Posterior cingulate gyrus (tissue), 11 donors: Measurements from ENCODE around the gene ATXN1.

ENCODE experiments used
- DNase-seq, 10 donors: peaks; one replicate each; pipeline versions ENCODE4 v3.0.0 to v3.0.0-alpha.2; 2020 to 2021; ENCODE audit warnings: mixed read lengths in 3 of 10
- intact Hi-C: fragments of 100-400 bp; cut with DNase I; formaldehyde crosslinking; loops from one replicate; pipeline ENCODE4 v1.15.1; 2023

ATXN1 gene

DNA sequence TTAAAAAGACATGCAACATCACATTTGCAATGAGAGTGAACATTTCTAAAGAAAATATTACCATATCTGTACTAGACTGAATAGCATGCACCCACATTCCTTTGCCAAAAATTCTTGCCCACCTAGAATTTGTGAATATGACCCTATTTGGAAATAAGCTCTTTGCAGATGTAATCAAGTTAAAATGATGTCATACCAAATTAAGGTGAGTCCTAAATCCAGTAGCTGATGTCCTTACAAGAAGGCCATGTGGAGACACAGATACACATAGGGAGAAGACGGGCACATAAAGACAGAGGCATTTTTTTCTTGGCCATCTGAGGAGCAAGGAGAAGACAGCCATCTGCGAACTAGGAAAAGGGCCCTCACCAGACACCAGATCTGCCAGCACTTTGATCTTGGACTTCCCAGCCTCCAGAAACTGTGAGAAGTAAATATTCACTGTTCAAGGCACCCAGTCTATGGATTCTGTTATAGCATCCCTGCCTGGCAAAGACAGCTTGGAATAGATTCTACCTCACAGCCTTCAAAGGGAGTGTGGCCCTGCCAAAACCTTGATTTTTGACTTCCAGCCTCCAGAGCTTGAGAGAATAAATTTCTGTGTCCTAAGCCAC, 22.8 kb upstream of the ATXN1 start:
- intact Hi-C loops, result no loop called here
- DNase-seq, result no peak

DNA sequence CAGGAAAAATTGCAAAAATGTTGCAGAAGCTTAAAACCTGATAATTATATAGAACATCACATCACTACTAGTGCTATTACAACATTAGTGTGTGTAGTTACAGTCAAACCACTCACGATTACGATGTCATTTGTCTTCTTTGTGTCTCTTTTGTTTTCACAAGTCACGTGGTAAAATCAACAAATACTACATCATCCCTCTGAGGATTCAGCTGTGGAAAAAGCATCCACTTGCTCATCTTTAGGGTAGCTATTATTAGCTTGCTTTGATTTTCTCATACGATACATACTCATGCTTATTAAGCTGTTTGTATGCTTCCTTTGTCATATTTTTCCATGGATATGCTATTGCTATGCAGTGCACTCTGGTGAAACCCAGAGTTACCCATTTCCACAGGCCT, 22.2 kb upstream of the ATXN1 start:
- intact Hi-C loops, result no loop called here
- no peak for DNase-seq

DNA sequence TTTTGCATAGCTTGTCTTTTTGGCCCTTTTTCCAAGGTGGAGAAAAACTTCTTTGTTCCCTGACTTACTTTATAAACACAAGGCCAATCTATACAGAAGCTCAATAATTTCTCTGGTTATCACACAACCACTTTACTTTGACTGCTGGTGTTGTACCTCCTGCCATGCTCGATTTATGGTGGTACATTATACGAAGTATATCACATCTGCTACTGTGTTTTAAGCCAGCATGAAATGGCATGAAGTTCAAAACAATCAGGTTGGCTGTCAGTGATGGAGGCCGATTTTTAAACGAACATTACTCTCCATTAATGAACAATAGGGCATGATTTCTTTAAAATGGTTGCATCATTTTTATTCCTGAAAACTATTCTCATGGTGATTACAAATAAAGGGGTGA, 21.0 kb upstream of the ATXN1 start:
- no peak for DNase-seq
- intact Hi-C loops, result no loop called here

DNA sequence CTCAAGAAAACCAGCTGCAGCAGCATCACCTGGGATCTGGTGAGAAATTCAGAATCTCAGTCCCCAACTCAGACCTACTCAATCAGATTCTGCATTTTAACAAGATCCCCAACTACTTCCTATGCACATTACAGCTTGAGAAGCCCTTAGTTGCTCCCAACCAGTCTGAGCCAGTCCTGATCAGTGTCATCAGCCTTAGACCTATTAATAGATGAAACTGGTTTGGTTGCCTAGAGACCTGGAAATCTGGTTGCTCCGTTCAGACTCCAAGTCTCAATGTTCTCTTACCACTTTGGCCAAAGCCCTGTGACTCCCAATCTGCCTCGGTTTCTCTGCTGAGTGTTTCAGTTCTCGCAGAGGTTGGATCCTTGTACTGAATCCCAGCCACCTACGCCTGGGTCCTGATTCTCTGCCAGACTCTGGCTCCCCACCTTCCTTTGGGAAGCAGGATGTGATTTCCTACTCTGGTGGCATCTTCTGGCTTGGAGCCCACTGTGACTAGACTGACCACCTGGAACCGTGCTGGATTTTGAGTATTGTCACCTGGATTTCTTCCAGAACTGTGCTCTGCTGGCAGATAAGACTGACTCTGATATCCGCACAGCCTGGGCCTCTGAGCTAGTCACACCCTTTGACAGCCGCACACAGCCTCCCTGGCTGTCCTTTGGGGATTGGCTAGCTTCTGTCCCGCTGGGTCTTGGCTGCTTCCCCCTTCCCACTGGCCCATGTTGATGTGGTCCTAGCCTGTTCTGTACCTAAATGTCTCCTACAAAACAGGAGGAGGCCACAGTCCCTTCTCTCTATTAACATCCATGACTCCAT, 20.3 kb upstream of the ATXN1 start:
- no peak for DNase-seq
- intact Hi-C loops, result no loop called here

DNA sequence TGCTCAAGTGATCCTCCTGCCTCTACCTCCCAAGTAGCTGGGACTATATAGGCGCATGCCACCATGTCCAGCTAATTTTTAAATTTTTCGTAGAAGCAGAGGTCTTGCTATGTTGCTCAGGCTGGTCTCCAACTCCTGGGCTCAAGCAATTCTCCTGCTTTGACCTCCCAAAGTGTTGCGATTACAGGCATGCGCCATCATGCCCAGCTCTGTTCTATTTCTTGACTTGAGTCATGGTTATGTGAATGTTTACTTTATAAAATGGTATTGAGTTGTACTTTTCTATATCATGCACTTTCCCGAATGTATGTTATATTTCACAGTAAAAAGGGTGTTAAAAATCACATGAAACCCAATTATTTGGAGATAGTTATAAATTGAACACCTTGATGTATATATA, 17.3 kb upstream of the ATXN1 start:
- intact Hi-C loops, result loop anchor here (10.0 kb wide), 1 partner anchor 306 kb away; no protein-coding TSS in a partner anchor

DNA sequence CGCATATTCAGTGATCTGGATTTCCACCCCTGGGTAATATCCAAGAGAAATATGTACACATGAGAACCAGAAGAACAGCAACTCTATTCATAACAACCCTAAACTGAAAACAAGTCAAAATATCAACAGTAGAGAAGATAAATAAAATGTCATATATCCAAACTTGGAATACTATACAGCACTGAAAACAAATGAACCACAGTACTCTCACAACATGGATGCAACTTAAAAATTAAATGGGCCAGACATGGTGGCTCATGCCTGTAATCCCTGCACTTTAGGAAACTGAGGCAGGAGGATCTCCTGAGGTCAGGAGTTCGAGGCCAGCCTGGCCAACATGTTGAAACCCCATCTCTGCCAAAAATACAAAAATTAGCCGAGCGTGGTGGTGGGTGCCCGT, 16.5 kb upstream of the ATXN1 start:
- intact Hi-C loops, result loop anchor here (10.0 kb wide), 1 partner anchor 307 kb away; no protein-coding TSS in a partner anchor
- DNase-seq, result no peak

More for the DNA sequence above, 17.3 kb upstream of the ATXN1 start:
- no peak for DNase-seq

DNA sequence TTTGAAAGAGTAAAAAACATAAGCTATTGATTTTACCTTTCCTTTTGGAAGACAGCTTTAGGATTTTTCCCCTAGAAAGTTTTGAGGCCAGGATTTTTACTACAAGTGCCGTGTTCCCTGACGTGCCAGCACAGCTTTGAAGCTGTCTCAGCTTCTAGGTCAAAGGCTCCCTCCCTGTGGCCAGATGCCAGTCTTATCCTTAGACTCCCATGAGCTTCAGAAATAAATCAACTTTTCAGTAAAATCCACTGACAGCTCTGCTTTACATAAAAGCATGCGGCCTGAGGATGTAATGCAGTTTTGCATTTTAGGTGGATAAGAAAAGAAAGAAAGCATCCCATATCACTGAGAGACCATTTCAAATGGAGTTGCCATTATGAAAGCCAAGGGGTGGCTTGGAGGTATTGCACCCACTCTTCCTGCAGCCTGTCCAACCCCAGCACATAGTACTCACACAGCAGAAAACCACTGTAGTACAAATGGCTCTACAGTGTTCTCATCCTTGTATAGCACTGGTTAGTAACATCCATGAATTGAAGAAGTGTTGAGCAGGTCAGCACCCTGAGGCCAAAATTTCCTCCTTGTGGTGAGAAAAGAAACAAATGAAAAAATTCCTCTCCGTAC, 15.2 kb upstream of the ATXN1 start:
- DNase-seq, result no peak
- intact Hi-C loops, result loop anchor here (10.0 kb wide), 1 partner anchor 308 kb away; no protein-coding TSS in a partner anchor

DNA sequence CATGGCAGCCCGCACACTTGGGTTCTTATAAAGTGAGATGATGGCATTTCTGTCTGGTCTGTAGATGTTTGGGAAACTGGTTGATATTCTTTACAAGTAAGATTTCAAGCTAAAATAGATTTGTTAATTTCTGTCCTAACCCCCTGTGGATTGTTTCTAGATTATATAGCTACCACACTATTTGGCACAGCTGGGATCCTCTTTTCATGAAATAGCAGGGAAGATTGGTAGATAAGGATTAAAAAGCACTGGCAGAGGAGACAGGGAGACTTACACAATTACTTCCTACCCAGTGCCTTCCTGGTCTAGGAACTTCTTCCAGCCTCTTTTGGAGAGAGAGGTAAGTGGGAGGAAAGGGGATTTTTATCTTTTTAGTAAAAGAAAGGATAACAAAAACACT, 13.2 kb upstream of the ATXN1 start:
- no peak for DNase-seq
- intact Hi-C loops, result loop anchor here (5.0 to 10.0 kb wide), 2 partner anchors 188 to 310 kb away; no protein-coding TSS in a partner anchor

DNA sequence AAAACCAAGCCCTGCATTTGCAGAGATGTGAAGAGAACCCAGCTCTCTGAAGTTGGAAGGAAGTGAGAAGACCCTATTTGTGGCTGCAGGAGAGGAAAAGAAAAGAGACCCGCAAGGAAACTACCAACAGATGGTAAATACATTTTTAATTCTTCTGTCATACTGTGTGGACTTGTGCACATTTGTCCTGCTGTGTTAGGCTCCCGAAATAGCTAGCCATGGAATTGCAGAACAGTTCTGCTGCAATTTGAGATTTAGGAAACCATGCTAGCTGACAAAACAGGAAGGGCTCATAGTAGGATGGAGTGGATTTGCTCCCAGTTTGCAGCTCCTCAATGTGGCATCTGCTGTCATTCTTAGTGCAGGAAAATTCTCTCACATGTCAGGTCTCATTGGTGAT, 12.1 kb upstream of the ATXN1 start:
- intact Hi-C loops, result loop anchor here (5.0 to 10.0 kb wide), 2 partner anchors 189 to 311 kb away; no protein-coding TSS in a partner anchor
- DNase-seq, result no peak

DNA sequence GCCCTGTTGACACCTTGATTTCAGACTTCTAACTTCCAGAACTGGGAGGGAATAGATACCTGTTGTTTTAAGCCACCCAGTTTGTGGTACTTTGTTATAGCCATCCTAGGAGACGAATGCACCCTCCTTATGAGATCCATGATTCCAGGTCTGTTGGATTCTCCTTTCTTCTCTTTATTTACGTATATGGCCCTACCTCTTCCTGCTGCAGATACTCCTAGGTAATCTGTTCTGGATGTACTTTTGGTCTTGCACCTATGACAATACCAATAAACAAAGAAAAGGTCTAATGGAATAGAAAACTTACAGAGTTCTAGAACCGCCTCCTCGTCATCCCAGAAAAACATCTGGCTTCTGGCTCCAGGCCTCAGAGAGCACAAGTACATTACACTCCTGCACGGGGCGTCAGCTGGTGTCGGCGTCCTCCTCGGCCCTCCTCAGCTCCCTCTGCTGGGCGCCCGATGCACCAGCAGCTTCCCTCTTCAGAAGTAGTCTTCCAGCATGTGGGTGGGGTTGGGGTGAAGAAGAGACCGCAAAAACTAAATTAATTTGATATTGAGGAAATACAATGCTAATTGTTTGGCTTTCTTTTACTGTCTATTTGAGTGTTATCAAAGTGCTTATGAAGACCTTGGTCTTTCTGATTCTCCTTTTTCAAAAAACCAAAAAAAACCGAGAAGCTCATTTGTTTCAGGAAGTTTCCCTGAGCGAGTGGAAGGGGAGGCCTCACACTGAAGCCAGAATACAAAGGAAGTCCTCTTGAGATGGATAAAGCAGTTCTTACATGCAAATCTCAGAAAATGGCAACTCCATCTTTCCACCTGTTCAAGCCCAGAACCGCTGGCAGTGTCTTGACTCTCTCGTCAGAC, 9.7 kb upstream of the ATXN1 start:
- peak; percentile 21 to 96 (median 70) for DNase-seq
- intact Hi-C loops, result loop anchor here (5.0 to 10.0 kb wide), 2 partner anchors 191 to 314 kb away; no protein-coding TSS in a partner anchor

DNA sequence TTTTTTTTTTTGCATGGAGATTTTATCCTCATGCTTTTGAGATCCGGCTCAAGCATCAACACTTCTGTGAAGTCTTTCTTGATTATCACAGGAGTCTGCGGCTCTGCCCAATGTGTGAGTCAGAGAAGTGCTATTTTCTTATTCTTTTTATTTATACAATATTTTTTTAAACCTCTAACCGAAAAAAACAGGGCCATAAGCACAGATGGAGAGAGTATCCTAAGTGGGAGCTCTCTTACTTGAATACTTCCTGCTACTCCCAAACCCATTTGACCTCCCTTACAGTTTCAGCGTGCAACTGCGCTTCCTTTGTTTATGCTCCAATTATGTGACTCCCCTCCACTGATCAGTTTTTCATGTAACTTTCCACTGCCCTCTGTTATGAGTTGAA, 8.7 kb upstream of the ATXN1 start:
- intact Hi-C loops, result loop anchor here (5.0 to 10.0 kb wide), 3 partner anchors 192 to 358 kb away; no protein-coding TSS in a partner anchor
- DNase-seq, result no peak

DNA sequence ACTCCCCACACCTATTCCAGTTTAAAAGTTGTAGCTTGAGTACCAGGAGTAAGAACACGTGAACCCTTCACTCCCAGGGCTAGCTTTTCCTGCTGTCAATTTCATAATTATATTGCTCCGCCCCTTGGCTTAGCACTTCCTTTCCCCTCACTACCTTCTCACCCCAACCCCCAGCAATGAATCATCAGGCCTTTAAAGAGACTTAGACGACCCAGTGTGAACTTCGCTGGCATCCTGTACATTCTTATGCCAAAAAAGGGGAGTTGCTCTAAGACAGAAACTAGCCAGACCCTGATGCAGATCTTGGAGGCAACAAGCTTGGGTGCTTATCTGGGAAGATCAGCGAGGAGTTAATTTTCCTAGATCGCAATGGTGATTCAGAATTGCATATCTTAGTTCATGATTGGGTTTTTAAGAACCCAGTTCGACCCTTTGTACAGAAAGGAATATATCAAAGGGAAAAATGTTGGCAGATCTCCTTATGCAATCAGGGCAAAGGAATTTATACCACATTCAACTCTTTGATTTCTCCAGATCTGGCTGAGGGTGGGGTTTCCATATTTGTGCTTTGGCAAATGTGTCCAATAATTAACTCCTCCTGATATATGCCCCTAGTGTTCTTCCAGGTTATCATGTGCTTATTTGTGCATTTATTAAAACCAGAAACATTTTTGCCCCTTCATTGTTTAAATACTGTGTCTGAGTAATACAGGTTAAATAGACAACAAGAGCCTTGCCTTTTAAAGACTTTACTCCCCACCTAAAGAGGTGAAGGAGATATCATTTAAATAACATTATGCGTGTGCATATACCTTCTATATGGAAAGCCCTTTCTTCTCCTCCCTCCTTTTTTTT, 8.1 kb upstream of the ATXN1 start:
- no peak for DNase-seq
- intact Hi-C loops, result loop anchor here (5.0 kb wide), 1 partner anchor 357 kb away; no protein-coding TSS in a partner anchor

DNA sequence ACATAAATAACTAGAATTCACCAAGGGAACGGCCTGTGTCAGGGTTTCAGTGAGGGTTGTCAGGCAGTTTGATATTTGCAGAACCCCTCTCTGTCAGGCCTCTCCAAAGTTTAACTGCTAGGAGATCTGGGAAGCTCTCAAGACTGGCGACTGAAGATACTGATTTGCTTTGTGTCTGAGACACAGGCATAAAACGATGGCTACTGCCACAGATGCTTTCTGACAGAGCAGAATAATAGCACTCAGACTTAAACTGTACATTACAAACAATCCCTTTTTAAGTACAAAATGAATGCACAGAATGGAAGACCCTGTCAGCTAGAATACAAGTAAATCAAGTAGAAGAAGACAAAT, 7.2 kb upstream of the ATXN1 start:
- intact Hi-C loops, result loop anchor here (5.0 kb wide), 1 partner anchor 356 kb away; no protein-coding TSS in a partner anchor
- no peak for DNase-seq

DNA sequence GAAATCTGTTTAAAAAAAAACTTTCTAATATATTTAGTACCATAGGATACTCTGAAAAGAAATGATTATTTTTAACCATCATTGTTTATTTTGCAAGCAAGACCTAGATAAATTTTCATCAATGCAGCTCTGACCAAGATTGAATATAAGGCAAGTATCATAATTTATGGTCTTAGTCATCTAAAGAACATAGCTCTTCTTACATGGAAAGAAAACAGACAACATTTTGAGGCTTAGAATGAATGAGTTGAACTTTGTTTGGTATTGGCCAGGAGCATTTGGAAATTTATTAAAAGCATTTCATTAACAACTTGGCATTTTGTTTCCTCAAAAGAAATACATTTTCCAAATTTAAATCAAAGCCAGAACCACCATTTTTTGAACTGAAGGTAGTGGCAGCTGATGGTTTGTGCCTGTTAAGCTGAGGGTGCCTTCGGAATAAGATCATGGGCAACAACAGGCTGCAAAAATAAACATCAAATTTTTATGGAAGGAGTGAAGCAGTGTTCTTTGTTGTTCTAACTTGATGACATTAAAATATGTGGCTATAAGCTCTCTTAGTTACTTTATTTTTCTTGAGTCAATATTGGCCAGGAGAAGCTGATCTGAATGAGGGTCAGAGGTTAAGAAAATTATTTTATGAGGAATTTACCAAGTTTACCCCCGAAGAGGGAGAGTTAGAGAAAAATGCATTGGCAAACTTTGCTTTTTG, 6.7 kb upstream of the ATXN1 start:
- DNase-seq, result no peak
- intact Hi-C loops, result loop anchor here (5.0 kb wide), 1 partner anchor 356 kb away; no protein-coding TSS in a partner anchor

DNA sequence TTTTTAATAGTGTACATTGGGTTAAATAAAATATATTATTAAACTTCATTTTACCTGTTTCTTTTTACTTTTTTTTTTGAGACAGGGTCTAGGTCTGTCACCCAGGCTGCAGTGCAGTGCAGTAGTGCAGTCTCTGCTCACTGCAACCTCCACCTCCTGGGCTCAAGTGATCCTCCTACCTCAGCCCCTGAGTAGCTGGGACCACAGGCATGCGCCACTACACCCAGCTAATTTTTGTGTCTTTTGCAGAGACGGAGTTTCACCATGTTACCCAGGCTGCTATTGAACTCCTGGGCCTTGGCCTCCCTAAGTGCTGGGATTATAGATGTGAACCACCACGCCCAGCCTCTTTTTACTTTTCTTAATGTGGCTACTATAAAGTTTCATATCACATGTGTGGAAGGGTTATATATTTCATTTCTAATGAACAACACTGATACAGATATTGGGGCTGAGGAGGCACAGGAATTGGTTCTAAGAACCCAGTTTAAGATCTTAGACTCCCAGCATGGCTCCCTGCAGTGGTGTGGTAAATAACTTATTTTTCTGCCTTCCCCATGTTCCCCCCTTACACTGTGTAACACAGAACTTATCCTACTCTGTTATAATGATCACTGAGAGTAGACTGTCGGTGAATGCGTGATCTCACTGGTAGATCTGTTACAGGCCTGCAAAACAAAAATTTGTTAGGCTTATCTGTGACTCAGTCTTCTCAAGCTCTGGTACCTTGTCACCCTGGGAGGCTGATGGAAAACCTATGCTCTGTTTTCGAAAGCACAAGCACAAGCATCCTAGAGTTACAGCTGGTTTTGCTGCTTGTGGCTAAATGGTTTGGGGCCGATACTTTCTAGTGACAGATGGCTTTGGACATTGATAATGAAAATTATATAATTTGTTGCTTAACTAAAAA, 5.8 kb upstream of the ATXN1 start:
- intact Hi-C loops, result loop anchor here (5.0 kb wide), 1 partner anchor 355 kb away; no protein-coding TSS in a partner anchor
- no peak for DNase-seq

DNA sequence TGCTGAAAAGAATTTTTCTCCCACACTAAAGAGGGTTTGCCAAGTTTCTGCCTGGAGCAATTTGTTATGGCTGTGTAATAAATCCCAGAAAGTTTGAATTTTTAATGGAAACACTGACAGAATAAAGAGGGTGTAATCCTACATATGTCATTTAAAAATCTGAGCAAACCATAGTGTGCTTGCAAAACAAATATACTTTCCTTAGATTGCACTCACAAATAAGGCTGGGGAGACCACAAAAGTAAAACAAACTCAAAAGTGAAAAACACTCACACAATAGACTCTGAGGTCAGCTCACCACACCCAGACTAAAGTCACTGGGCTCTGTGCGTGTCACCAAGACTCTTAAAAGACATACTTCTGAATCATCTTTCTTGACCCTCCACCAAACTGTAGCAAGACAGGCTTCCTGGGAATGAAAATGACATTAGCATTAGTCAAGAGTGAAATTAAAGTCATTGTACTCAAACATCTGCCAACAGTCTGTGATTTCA, 4.8 kb upstream of the ATXN1 start:
- intact Hi-C loops, result loop anchor here (5.0 kb wide), 1 partner anchor 354 kb away; no protein-coding TSS in a partner anchor
- no peak for DNase-seq

DNA sequence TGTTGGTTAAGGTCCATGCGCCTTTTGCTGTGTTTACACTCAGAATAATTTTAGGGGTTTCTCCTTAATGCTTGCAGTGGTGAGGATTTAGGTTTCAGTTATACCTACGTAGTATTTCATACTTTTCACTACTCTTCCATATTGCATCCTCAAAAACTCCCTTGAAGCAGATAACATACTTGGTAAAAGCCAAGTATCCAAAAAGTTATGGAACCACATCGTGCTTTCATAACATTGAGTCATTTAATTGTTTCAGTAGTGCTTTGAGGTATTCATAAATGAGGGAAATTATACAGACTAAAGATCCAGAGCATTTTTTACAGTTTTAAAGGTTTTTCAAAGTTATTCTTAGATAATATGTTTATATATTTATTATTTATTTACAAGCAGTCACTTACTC, 4.0 kb upstream of the ATXN1 start:
- intact Hi-C loops, result loop anchor here (5.0 kb wide), 1 partner anchor 353 kb away; no protein-coding TSS in a partner anchor
- no peak for DNase-seq
